Lower leg skin (tissue), 3 donors: ENCODE data around the gene CCT8L2.
"Not testable (repeated sequence)": the region's sequence is repeated elsewhere in the genome, so short reads cannot be mapped to it uniquely, and the experiment has no call there.

Source experiments
- POLR2A ChIP-seq, 2 donors: fragments of 450-650 bp; IDR thresholded peaks; one replicate each; pipeline ENCODE4 v1.6.1; 2016 to 2017; ENCODE audit warnings: antibody characterized with exemption in 2 of 2, mild to moderate bottlenecking in 1 of 2, moderate library complexity in 1 of 2
- TF ChIP-seq, protein P1 (sequence below), 3 donors: fragments of 450-650 bp; IDR thresholded peaks; one replicate each; pipeline ENCODE4 v1.5.1; 2016; ENCODE audit warnings: antibody characterized with exemption in 3 of 3, mild to moderate bottlenecking in 3 of 3, moderate library complexity in 2 of 3

DNA sequence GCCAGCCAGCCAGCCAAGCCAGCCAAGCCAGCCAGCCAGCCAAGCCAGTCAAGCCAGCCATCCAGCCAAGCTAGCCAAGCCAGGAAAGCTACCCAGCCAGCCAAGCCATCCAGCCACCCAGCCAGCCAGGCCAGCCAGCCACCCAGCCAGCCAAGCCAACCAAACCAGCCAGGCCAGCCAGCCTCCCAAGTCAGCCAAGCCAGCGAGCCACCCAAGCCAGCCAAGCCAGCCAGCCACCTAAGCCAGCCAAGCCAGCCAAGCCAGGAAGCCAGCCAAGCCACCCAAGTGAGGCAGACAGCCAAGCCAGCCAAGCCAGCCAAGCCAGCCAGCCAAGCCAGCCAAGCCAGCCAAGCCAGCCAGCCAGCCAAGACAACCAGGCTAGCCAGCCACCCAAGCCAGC lies 32.6 kb downstream of the CCT8L2 start:
- TF ChIP-seq, protein P1, sequence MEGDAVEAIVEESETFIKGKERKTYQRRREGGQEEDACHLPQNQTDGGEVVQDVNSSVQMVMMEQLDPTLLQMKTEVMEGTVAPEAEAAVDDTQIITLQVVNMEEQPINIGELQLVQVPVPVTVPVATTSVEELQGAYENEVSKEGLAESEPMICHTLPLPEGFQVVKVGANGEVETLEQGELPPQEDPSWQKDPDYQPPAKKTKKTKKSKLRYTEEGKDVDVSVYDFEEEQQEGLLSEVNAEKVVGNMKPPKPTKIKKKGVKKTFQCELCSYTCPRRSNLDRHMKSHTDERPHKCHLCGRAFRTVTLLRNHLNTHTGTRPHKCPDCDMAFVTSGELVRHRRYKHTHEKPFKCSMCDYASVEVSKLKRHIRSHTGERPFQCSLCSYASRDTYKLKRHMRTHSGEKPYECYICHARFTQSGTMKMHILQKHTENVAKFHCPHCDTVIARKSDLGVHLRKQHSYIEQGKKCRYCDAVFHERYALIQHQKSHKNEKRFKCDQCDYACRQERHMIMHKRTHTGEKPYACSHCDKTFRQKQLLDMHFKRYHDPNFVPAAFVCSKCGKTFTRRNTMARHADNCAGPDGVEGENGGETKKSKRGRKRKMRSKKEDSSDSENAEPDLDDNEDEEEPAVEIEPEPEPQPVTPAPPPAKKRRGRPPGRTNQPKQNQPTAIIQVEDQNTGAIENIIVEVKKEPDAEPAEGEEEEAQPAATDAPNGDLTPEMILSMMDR (IDR thresholded peaks at IDR 0.05), result not testable (repeated sequence)
- TF ChIP-seq POLR2A (IDR thresholded peaks at IDR 0.05), result not testable (repeated sequence)
